Measurements from ENCODE around the gene MYCBPAP. TPM values are rescaled to one million over a fixed set of nuclear protein-coding genes. Genes with fewer than 3 reads are reported as not detected.
"Not testable (repeated sequence)": the region's sequence is repeated elsewhere in the genome, so short reads cannot be mapped to it uniquely, and the experiment has no call there.

MYCBPAP gene
- total and polyA plus RNA-seq, 11 donors = 0.29 to 2.4 (median 0.76) TPM; not detected in 1

GRCh38 chr17:50473901-50474300, 34.3 kb upstream of the MYCBPAP start:
- DNase-seq (no peak), ATAC-seq (no peak)
- WGBS, 4 donors = 88 to 91% (median 90%) methylated on average over 11 of the region's 11 CpGs
- no peak for TF ChIP-seq CTCF (IDR thresholded peaks at IDR 0.05)
- no peak for TF ChIP-seq POLR2A (IDR thresholded peaks at IDR 0.05)
- intact Hi-C loops (cut with DNase I) = loop anchor here in 4 of 10 donors (10.0 kb wide), 4 partner anchors 49 to 109 kb away; partner anchors contain the start of genes ACSF2 (in 1 of the 4), EME1 (in 1 of the 4) and MRPL27 (in 1 of the 4)
- Histone ChIP-seq H3K36me3 (peaks cover 0 to 8% (median 0%) of the 10 kb centered on the region in 9 donors), H3K4me3 (no peak overlapping the region), H3K27ac (no peak overlapping the region), H3K27me3 (peaks cover 0 to 10% (median 4%) of the 10 kb centered on the region in 9 donors), H3K9me3 (no peaks in the 10 kb centered on the region), H3K4me1 (peaks cover 0 to 14% (median 10%) of the 10 kb centered on the region in 12 donors)

GRCh38 chr17:50474523-50474922, 33.7 kb upstream of the MYCBPAP start:
- Histone ChIP-seq H3K4me1 (peaks cover 0 to 16% (median 8%) of the 10 kb centered on the region in 12 donors), H3K36me3 (peaks cover 0 to 8% (median 0%) of the 10 kb centered on the region in 9 donors), H3K4me3 (no peak overlapping the region), H3K27ac (no peak overlapping the region), H3K9me3 (no peaks in the 10 kb centered on the region), H3K27me3 (peaks cover 0 to 4% (median 0%) of the 10 kb centered on the region in 9 donors)
- ATAC-seq (no peak), DNase-seq (peak in 1 of 5 donors; percentile 37)
- WGBS, 4 donors = 60 to 80% (median 64%) methylated on average over 6 of the region's 6 CpGs
- TF ChIP-seq POLR2A (IDR thresholded peaks at IDR 0.05) (no peak), CTCF (IDR thresholded peaks at IDR 0.05) (no peak)
- intact Hi-C loops (cut with DNase I) = loop anchor here in 4 of 10 donors (10.0 kb wide), 4 partner anchors 50 to 110 kb away; partner anchors contain the start of genes ACSF2 (in 1 of the 4), EME1 (in 1 of the 4) and MRPL27 (in 1 of the 4)

GRCh38 chr17:50475362-50475761, 32.9 kb upstream of the MYCBPAP start:
- ATAC-seq = no peak
- peaks cover 0 to 24% (median 16%) of the 10 kb centered on the region in 12 donors for H3K4me1 ChIP-seq
- TF ChIP-seq CTCF (IDR thresholded peaks at IDR 0.05) (no peak), POLR2A (IDR thresholded peaks at IDR 0.05) (no peak)
- no peak for DNase-seq
- H3K4me3 ChIP-seq = no peak overlapping the region
- no peaks in the 10 kb centered on the region for H3K9me3 ChIP-seq
- H3K36me3 ChIP-seq = peaks cover 0 to 8% (median 0%) of the 10 kb centered on the region in 9 donors
- intact Hi-C loops (cut with DNase I) = loop anchor here in 6 of 10 donors (5.0 to 10.0 kb wide), 7 partner anchors 48 to 113 kb away; partner anchors contain the start of genes ACSF2 (in 2 of the 6), EME1 (in 1 of the 6), LRRC59 (in 1 of the 6) and MRPL27 (in 1 of the 6)
- 77 to 89% (median 87%) methylated on average over 4 of the region's 4 CpGs for WGBS, 4 donors
- H3K27me3 ChIP-seq = no peaks in the 10 kb centered on the region
- H3K27ac ChIP-seq = no peak overlapping the region

GRCh38 chr17:50475775-50476544, 32.3 kb upstream of the MYCBPAP start:
- H3K4me1 ChIP-seq = peaks cover 0 to 29% (median 18%) of the 10 kb centered on the region in 12 donors
- H3K36me3 ChIP-seq, H3K27ac ChIP-seq, DNase-seq, H3K4me3 ChIP-seq, ATAC-seq, H3K27me3 ChIP-seq, H3K9me3 ChIP-seq: not testable (repeated sequence)
- intact Hi-C loops (cut with DNase I) = loop anchor here in 6 of 10 donors (5.0 to 10.0 kb wide), 7 partner anchors 49 to 114 kb away; partner anchors contain the start of genes ACSF2 (in 2 of the 6), EME1 (in 1 of the 6), LRRC59 (in 1 of the 6) and MRPL27 (in 1 of the 6)
- WGBS, 4 donors = 29 to 47% (median 37%) methylated on average over 29 to 33 of the region's 33 CpGs
